HCT116 (cell line): Measurements from ENCODE around the gene HMCN1. TPM values are rescaled to one million over a fixed set of nuclear protein-coding genes. Genes with fewer than 3 reads are reported as not detected.

ENCODE experiments used
- ATAC-seq: fragments of 200-7000 bp; cut with Tn5 transposase; 2 replicates; pipeline ENCODE4 v1.9.1; 2020; ENCODE audit warnings: mild to moderate bottlenecking, moderate library complexity
- BruUV-seq: library from RNA; stranded (reverse); fragments of 400-500 nt; replicated peaks from 2 replicates; lab custom pipeline; 2021; lab: Mats Ljungman, UMichigan
- CTCF ChIA-PET: fragments of 300-600 bp; sonication (Branson Sonifier 250); formaldehyde crosslinking; loops from one replicate; lab custom pipeline; 2021; ENCODE audit warnings: antibody characterized with exemption; lab: Charles Lee
- POLR2A ChIA-PET: fragments of 300-600, 350-600 bp; sonication (Branson Sonifier 250); formaldehyde crosslinking; loops from one replicate; lab custom pipeline; 2021; ENCODE audit warnings: antibody characterized with exemption; lab: Charles Lee
- RAD21 ChIA-PET, 2 experiments: fragments of 300-600 bp; sonication (Branson Sonifier 250); formaldehyde crosslinking; loops; one replicate each; lab custom pipeline; 2023; ENCODE audit warnings: low total read pairs in 2 of 2; ENCODE audit not compliant: uncharacterized antibody in 2 of 2, unreplicated experiment in 2 of 2, low non-redundant PET in 1 of 2; lab: Charles Lee
- DNase-seq: peaks from one replicate; pipeline ENCODE4 v3.0.0-alpha.2; 2010; ENCODE audit warnings: low read depth, low spot score
- H2AFZ ChIP-seq: fragments of 200-600 bp; shearing (Covaris generic), sonication (generic); 2 replicates; pipeline ENCODE4 v1.6.1; 2017; ENCODE audit warnings: low read depth, mixed run types, mixed read lengths, antibody characterized with exemption, low read length; ENCODE audit not compliant: poor library complexity, severe bottlenecking
- H3K27ac ChIP-seq: 2 replicates; pipeline ENCODE4 v1.5.1; 2012; ENCODE audit warnings: low read depth, low read length
- H3K27me3 ChIP-seq: fragments of 200-600 bp; sonication (generic); 2 replicates; pipeline ENCODE4 v1.6.1; 2016; ENCODE audit warnings: mixed run types, low read length, mixed read lengths; ENCODE audit not compliant: insufficient read depth
- H3K36me3 ChIP-seq, 2 experiments: fragments of 200-500 bp in 1 of 2; fragments of 200-600 bp in 1 of 2; sonication (Bioruptor generic) in 1 of 2; sonication (generic) in 1 of 2; 2 replicates each; pipeline versions ENCODE4 v1.5.1 to v1.6.1; 2014 to 2016; ENCODE audit warnings: low read length in 2 of 2, inconsistent platforms in 1 of 2, mixed read lengths in 1 of 2, mixed run types in 1 of 2; ENCODE audit not compliant: insufficient read depth in 2 of 2, control insufficient read depth in 1 of 2
- H3K4me1 ChIP-seq, 2 experiments: fragments of 200-600 bp in 1 of 2; sonication (generic) in 1 of 2; 2 replicates each; pipeline versions ENCODE4 v1.5.1 to v1.6.1; 2012 to 2017; ENCODE audit warnings: low read length in 2 of 2, inconsistent platforms in 1 of 2, mild to moderate bottlenecking in 1 of 2, mixed read lengths in 1 of 2, mixed run types in 1 of 2, moderate library complexity in 1 of 2; ENCODE audit not compliant: insufficient read depth in 2 of 2, control insufficient read depth in 1 of 2
- H3K4me2 ChIP-seq: fragments of 200-600 bp; sonication (generic); 2 replicates; pipeline ENCODE4 v1.6.1; 2017; ENCODE audit warnings: mixed run types, low read length, mixed read lengths
- H3K4me3 ChIP-seq, 2 experiments: fragments of 200-600 bp in 1 of 2; sonication (generic) in 1 of 2; replicated peaks in 1 of 2; 2 replicates each; pipeline ENCODE4 v1.5.1; 2011 to 2016; ENCODE audit warnings: low read length in 2 of 2, control low read depth in 1 of 2, low read depth in 1 of 2, mild to moderate bottlenecking in 1 of 2, mixed read lengths in 1 of 2, mixed run types in 1 of 2
- H3K79me2 ChIP-seq: fragments of 200-600 bp; sonication (generic); 2 replicates; pipeline ENCODE4 v1.6.1; 2017; ENCODE audit warnings: mild to moderate bottlenecking, mixed run types, low read length, moderate library complexity, mixed read lengths; ENCODE audit not compliant: insufficient read depth
- H3K9ac ChIP-seq: fragments of 200-600 bp; sonication (generic); 2 replicates; pipeline ENCODE4 v1.6.1; 2016; ENCODE audit warnings: low read length, mixed read lengths
- H3K9me2 ChIP-seq: fragments of 200-600 bp; sonication (generic), shearing (Covaris generic); 2 replicates; pipeline ENCODE4 v1.6.1; 2017; ENCODE audit warnings: mixed run types, mild to moderate bottlenecking, moderate library complexity; ENCODE audit not compliant: insufficient read depth
- H3K9me3 ChIP-seq, 2 experiments: fragments of 200-500 bp in 1 of 2; fragments of 200-600 bp in 1 of 2; sonication (Bioruptor generic) in 1 of 2; sonication (generic) in 1 of 2; 2 replicates each; pipeline ENCODE4 v1.6.1; 2014 to 2017; ENCODE audit warnings: low read length in 2 of 2, mixed read lengths in 2 of 2, inconsistent platforms in 1 of 2, low read depth in 1 of 2, mild to moderate bottlenecking in 1 of 2, mixed run types in 1 of 2, moderate library complexity in 1 of 2; ENCODE audit not compliant: control insufficient read depth in 1 of 2, insufficient read depth in 1 of 2
- H4K20me1 ChIP-seq: fragments of 200-600 bp; sonication (generic), shearing (Covaris generic); 2 replicates; pipeline ENCODE4 v1.6.1; 2017; ENCODE audit warnings: mixed run types, mild to moderate bottlenecking, moderate library complexity; ENCODE audit not compliant: insufficient read depth
- CBX3 ChIP-seq: IDR thresholded peaks from 2 replicates; pipeline ENCODE4 v1.6.1; 2012; ENCODE audit warnings: low read depth
- CEBPB ChIP-seq: IDR thresholded peaks from 2 replicates; pipeline ENCODE4 v1.6.1; 2012; ENCODE audit warnings: low read depth
- EGR1 ChIP-seq: IDR thresholded peaks from 2 replicates; pipeline ENCODE4 v1.6.1; 2012; ENCODE audit warnings: low read depth
- ELF1 ChIP-seq: IDR thresholded peaks from 2 replicates; pipeline ENCODE4 v1.6.1; 2012; ENCODE audit warnings: low read depth, borderline replicate concordance
- EZH2phosphoT487 ChIP-seq: fragments of 200-600 bp; IDR thresholded peaks from 2 replicates; pipeline ENCODE4 v1.6.1; 2018; ENCODE audit warnings: antibody characterized with exemption, borderline replicate concordance
- FOSL1 ChIP-seq: IDR thresholded peaks from 2 replicates; pipeline ENCODE4 v1.6.1; 2012; ENCODE audit warnings: low read depth
- POLR2A ChIP-seq: IDR thresholded peaks from 2 replicates; pipeline ENCODE4 v1.7.0; 2011; ENCODE audit warnings: borderline replicate concordance; ENCODE audit not compliant: insufficient read depth, insufficient read length; ENCODE audit errors: extremely low read depth
- POLR2AphosphoS5 ChIP-seq: IDR thresholded peaks from 2 replicates; pipeline ENCODE4 v1.6.1; 2011; ENCODE audit warnings: mild to moderate bottlenecking, low read depth, low read length, moderate library complexity
- REST ChIP-seq: IDR thresholded peaks from 2 replicates; pipeline ENCODE4 v1.6.1; 2012; ENCODE audit warnings: low read depth
- SIN3A ChIP-seq: IDR thresholded peaks from 2 replicates; pipeline ENCODE4 v1.6.1; 2012; ENCODE audit warnings: low read depth
- SP1 ChIP-seq: IDR thresholded peaks from 2 replicates; pipeline ENCODE4 v1.6.1; 2012; ENCODE audit warnings: low read depth
- SRF ChIP-seq: IDR thresholded peaks from 2 replicates; pipeline ENCODE4 v1.6.1; 2012; ENCODE audit warnings: low read depth
- TCF7L2 ChIP-seq: IDR thresholded peaks from 2 replicates; pipeline ENCODE4 v1.7.0; 2011; ENCODE audit warnings: borderline replicate concordance, inconsistent platforms; ENCODE audit not compliant: insufficient read depth, insufficient read length; ENCODE audit errors: extremely low read depth
- YY1 ChIP-seq: IDR thresholded peaks from 2 replicates; pipeline ENCODE4 v1.6.1; 2011; ENCODE audit warnings: low read length, low read depth, moderate library complexity, mild to moderate bottlenecking; ENCODE audit not compliant: insufficient replicate concordance; ENCODE audit errors: extremely low read depth
- ZBTB33 ChIP-seq: IDR thresholded peaks from 2 replicates; pipeline ENCODE4 v1.6.1; 2011; ENCODE audit warnings: mild to moderate bottlenecking, low read length, moderate library complexity; ENCODE audit not compliant: insufficient replicate concordance; ENCODE audit errors: extremely low read depth
- ZFX ChIP-seq: fragments of 450-650 bp; IDR thresholded peaks from 2 replicates; pipeline ENCODE4 v1.6.1; 2017
- ZNF274 ChIP-seq: fragments of 200-500 bp; sonication (Bioruptor generic); IDR thresholded peaks from 2 replicates; pipeline ENCODE4 v1.6.1; 2014; ENCODE audit warnings: mild to moderate bottlenecking, low read depth, low read length, inconsistent platforms
- intact Hi-C: fragments of 100-400 bp; cut with micrococcal nuclease; formaldehyde crosslinking; loops from 2 replicates; pipeline ENCODE4 v1.10.0; 2022
- total RNA-seq: library from RNA; stranded (reverse); gene quantifications from one replicate; pipeline ENCODE4 v1.2.1, GENCODE V29; 2021; ENCODE audit not compliant: unreplicated experiment

The HMCN1 gene
- total RNA-seq, 1 experiment from 2014 or later: 0.59 TPM

GRCh38 chr1:185807275-185807674 lies 73.1 kb downstream of the HMCN1 start:
- no peak for DNase-seq
- no peak overlapping the region for H3K27ac ChIP-seq
- no peaks in the 10 kb centered on the region for H3K4me1 ChIP-seq
- no TSS peak for BruUV-seq
- intact Hi-C loops: no loop called here
- ChIA-PET CTCF (no interaction called here), POLR2A (no interaction called here), RAD21 (no interaction called here)
- no peak overlapping the region for H2AFZ ChIP-seq
- H3K79me2 ChIP-seq: no peaks in the 10 kb centered on the region
- no peaks in the 10 kb centered on the region for H3K9me2 ChIP-seq
- no peak overlapping the region for H3K9ac ChIP-seq
- H3K9me3 ChIP-seq: no peaks in the 10 kb centered on the region
- no peaks in the 10 kb centered on the region for H3K27me3 ChIP-seq
- no peak for TF ChIP-seq ELF1
- no peak for TF ChIP-seq ZBTB33
- TF ChIP-seq SP1: no peak
- TF ChIP-seq SRF: no peak
- TF ChIP-seq CBX3: no peak
- TF ChIP-seq ZFX: no peak
- TF ChIP-seq FOSL1: no peak
- no peak for TF ChIP-seq EGR1
- TF ChIP-seq SIN3A: no peak
- no peak for TF ChIP-seq REST
- TF ChIP-seq CEBPB: no peak
- no peak for TF ChIP-seq POLR2AphosphoS5
- TF ChIP-seq POLR2A: no peak
- no peak for TF ChIP-seq ZNF274
- TF ChIP-seq YY1: no peak
- TF ChIP-seq TCF7L2: no peak
- TF ChIP-seq EZH2phosphoT487: no peak
- H4K20me1 ChIP-seq: no peaks in the 10 kb centered on the region
- ATAC-seq: no peak
- H3K36me3 ChIP-seq: no peaks in the 10 kb centered on the region
- H3K4me2 ChIP-seq: no peak overlapping the region
- no peak overlapping the region for H3K4me3 ChIP-seq
